HG03378 (cell line): ENCODE data around the gene GADD45A.

ENCODE experiments used
- ATAC-seq: cut with Tn5 transposase; IDR thresholded peaks from one replicate; pipeline ENCODE4 v1.9.1; 2021; ENCODE audit warnings: mild to moderate bottlenecking, moderate library complexity; ENCODE audit not compliant: unreplicated experiment

Gene GADD45A

DNA sequence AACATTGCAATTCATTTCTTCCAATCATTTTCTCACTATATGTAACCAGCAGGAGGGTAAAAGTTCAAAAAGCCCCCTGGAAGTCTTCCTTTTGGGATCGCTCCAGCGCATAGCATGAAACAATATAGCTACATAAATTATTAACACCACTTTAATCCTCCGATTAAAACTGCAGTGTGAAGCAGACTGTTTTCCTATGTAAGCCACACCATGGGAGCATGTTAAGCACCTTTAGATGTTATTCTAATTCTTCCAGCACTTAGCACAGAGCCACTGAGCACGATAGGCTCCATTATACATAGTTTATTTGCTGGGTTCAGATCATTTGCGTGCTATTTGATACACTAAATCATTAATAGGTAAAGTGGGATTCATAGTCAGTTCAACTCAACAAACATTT is 18.4 kb upstream of the GADD45A start:
- ATAC-seq: no peak

DNA sequence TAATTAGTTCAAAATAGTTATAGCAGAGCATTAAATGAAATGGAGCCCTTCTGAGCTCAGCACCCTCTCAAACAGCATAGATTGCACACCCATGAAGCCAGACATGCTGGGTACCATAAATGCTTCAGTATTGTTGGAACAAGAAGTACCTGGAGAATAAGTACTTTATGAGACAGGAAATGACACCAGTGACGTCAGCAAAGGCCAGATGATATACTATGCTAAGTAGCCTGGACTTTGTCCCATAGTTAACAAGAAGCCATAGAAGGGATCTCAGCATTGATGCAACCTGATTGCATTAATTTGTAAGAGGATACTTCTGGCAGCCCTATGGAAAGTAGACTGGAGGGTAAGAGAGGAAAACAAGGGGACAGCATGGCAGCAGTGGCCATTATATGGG is 16.3 kb upstream of the GADD45A start:
- no peak for ATAC-seq

DNA sequence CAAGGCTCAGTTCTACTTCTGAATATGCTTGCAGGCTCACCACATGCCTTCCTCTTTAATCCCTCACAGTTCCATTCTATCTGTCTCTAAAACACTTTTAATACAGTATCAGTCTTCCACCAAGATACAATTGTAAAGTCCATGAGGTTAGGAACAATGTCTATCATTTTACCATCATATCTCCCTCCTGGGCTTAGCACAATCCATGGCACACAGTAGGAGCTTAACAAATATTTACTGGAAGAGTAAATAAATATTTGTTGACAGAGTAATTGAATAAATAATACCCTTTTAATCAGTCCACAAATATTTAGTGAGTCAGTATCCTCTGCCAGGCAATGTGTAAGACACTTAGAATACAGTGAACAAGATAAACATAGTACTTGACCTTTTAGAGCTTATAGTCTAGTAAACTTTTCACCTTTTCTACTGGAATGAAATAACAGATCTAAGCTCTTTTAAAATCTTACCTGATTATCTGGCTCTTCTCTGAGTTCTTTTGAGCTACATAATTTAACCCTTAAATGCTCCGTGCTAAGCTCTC is 12.7 kb upstream of the GADD45A start:
- ATAC-seq: no peak

DNA sequence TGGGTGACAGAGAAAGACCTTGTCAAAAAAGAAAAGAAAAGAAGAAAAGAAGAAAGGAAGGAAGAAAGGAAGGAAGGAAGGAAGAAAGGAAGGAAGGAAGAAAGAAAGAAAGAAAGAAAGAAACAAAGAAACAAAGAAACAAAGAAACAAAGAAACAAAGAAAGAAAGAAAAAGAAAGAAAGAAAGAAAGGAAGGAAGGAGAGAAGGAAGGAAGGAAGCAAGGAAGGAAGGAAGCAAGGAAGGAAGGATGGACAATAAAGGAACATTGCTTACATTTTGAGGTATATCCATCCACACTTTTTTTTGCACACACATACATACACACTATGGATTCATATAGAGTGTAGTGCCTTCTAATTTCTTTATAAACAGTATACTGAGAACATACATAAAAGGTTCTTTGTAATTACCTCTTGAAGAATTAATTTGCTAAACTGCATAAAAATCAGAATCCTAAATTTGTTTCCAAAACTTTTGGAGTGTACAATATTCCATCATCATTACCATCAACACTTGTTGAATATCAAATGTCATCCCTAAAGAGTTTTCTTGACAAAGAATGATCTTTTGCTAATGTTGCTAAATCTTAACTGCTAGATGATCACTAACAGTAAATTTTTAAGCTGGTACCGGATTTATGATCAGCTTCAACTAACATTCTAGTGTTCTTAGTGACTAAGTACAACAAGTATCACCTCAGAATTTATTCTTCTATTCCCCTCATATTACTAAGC is 11.4 kb upstream of the GADD45A start:
- ATAC-seq: no peak

DNA sequence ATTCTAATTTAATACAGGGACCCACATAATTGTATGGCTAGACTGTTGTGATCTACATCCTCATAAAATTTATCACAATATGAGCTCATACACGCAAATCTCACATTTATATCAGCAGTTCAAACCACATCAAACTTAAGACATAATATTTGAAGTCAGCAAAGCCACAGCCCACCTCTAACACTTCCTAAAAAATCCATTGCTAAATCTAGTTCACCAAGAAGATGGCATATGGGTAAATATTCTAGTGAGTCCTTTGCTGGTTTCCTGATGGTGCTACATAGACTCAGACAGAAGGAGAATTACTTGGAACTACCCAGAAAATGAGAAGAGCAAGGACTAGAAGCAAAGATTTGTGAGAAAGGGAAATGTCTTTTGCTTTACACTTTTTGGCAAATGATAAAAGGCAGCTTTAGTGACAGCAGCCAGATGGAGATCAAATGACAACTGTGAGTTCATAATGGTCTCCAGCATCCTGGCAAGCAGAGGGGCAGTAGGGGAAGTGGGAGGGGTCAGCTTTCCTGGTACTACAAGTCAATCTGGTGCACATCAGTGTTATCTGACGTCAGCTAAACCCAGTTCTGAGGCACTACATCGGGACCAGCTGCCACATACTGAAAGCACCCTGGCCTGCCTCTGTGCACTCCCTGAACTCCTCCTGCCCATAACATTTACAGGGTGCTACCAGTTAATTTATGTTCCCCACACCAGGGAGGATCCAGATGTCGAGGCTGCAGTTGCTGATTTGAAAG is 10.6 kb upstream of the GADD45A start:
- ATAC-seq: no peak

DNA sequence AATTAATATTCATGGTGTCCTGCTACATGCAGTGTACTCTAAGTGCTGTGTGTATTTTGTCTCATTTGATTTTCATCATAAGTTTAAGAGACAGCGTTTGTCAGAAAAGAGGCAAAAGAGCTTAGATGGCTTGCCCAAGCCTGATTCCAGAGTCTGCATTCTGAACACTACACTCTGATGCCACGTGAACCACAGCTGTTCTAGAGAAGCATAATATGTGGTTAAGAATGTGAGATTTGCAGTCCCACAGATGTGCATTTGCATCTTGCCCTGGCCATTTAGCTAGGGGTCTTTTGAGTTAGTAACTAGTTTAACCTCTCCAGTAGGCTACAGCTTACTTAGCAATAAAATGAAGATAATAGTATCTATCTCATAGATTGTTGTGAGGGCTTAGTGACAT is 9.2 kb upstream of the GADD45A start:
- ATAC-seq: no peak

DNA sequence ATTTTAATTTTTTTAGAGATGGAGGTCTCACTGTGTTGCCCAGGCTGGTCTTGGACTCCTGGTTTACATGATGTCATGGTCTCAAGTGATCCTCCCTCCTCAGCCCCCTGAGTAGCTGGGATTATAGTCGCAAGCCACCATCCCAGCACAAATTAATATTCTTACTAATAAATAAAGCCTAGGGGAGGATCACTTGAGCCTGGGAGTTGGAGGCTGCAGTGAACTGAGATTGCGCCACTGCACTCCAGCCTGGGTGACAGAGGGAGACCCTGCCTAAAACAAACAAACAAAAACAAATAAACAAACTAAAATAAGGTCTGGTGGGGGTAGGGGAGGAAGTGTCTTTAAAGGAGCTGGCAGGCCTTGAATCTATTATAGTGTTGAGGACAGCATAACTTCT is 8.7 kb upstream of the GADD45A start:
- ATAC-seq: no peak

DNA sequence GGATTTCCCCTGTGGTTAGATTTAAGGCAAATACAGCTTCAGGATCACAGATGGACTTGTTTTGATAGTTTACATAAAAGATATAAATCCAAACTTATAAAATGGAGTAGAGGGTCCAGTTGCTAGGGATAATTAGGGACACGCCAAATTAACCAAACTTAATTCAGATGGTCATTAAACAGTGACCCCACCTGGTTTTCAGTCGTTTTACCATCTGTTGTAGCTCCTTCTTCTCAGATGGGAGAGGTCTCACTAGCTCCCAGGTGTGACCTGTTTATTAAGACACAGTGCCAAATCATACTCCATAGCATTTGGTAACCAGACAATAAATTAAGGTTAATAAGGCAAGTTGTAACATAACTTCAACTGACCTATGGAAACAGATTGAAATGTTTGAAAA is 8.1 kb upstream of the GADD45A start:
- no peak for ATAC-seq

DNA sequence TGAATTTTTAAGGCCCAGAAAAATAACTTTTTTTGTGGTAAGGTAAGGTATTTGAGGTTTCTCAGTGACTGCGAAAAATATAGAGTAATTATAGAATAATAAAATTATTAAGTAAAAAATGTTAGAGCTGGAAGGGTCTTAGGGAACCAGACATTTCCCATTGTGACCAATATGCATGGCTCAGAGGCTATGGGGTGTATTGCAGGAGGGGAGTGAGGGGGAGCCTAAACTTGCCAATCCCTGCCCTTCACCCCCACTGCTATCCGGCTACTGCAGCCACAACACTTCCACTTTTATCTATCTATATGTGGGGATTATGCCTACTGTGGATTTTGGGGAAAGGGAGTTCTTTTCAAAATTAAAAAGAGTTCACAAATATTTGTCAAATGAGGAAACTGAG is 7.6 kb upstream of the GADD45A start:
- no peak for ATAC-seq

DNA sequence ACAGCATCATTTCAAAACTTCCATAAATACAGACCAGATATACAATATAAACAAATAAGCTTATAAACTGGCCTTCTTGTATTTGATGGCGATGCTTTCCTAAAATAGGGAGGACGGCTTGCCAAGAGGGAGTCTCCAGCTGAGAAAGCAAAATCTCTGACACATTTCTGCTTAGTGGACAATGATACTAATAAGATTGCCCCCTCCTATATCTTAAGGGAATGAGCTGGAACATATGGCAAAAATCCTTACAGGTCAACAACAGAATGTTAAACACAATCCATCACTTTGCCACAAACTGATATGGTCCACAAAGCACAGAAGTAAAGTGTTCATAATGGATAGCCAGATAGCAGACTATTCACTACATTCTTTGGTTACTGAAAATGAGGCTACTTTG is 7.1 kb upstream of the GADD45A start:
- no peak for ATAC-seq

DNA sequence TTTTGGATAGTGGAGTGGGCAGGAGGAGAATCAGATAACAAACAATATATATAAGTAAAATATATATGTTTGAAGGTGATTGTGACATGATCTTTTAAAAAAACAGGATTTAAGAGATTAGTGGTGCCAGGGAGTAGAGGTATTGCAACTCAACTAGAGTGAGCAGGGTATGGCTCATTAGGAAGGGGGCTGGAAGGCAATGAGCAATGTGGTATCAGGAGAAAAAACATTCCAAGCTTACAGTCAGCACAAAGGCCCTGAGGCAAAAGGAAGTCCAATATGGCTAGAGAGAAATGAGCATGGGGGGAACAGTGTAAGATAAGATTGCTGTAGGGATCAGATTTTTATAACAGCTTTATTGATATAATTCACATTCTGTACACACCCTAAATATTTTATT is 5.3 kb upstream of the GADD45A start:
- no peak for ATAC-seq

DNA sequence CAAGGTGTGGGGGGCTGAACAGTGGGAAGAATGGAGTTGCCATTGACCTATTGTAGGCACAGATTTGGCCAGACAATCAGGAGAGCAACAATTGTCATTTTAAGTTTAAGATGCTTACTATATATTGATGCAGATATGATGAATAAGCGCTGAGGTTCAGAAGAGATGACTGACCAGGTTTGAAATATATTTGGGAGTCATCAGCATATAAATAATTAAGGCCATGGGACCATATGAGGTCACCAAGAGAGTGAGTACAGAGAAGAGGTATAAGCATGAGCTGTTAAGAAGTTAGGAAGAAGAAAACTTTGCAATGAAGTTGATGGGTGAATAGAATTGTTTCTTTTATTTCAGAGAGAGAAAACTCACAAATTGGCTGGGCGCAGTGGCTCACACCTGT is 4.5 kb upstream of the GADD45A start:
- no peak for ATAC-seq

DNA sequence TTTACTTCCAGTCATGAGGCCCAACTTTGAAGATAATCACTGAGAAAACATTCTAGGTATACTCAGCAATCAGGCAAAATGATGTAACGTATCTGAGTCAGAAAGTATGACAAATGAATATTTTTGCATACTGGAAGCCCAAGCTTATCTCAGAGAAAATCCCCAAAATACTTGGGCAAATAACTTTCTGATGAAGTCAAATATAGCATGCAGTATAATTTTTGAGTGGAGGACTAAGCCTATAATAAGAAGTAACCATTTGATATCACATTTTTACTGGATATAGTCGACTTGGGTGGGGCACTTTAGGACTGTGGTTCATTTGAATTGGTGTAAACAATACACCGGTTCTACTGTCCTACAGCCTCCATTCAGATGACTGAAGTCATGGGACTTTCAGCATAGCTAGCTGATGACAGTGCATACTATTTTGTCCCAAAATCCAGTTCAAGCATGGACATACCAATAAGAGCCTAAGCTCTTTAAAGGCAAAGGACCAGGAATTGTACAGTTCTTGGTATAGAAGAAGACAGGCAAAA is 2.3 kb upstream of the GADD45A start:
- no peak for ATAC-seq

DNA sequence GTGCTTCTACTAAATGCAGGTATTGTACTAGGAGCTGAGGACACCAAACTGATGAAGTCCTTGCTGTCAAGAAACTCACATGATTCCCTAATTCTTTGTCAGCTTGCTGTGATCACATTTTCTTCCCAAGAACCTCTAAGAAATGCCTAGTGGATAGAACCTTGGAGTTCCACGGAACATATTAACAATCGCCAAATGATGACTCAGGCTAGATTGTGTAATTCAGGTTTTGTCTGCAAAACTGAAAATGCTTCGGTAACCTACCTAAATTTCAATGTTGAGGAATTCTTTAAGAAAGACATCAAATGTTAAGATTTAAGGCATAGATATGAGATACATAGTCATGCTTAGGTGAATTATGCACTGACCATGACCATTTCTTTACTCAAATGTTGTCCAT is 1.7 kb upstream of the GADD45A start:
- no peak for ATAC-seq

DNA sequence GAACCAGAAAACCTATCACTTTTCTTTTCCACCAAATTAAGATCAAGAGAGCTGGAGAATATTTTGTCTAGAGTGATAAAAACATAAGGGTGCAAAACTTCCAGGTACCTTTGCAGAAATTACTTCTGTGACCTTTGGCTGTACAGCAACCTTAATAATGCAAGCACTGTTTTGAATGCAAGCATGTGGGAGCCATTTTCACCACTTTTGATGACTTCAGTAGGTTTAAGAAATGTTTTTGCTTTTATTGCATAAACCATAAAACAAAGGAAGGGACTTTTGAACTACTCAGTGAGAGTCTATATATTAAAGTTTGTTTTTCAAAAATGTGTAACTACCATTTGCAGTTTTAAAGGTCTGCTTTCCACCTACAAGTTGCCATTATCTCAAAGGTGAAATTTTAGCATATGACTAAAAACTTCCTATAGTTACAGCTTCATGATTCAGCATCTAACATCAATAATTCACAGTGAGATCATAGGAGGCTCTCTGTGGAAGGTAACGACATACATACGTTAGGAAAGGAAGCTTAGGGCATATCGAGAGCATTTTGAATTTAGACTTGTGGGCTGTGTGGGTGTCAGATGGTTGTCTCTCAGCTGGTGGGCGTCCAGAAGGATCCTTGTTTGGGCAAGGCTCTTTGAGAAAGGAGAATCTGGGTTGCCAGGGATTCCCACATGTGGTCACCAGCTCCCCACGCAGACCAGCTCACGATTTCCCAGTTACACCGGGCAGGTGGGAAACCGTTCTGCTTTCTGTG is 1.1 kb upstream of the GADD45A start:
- no peak for ATAC-seq

DNA sequence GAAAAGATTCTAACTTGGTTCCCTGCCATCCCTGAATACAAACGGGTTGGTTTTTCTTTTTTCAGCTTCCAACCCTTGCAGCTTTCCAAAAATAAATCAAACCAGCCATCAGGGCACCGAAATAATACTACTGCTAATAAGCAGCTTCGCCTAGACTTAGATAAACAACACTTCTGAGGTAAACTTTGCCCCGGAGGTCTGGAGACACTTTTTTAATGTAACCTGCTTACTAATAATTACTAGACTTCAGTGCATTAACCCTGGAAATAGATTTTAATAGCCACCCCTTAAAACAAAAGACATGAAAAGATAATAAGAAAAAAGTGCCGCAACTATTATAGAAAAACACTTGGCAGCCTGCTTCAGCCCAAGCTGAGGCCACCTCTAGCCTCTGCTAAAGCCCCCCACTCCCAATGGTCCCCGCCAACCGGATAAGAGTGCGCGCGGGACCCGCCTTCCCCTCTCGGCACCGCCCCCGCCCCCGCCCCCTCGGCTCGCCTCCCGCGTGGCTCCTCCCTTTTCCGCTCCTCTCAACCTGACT is 405 bp upstream of the GADD45A start:
- no peak for ATAC-seq

DNA sequence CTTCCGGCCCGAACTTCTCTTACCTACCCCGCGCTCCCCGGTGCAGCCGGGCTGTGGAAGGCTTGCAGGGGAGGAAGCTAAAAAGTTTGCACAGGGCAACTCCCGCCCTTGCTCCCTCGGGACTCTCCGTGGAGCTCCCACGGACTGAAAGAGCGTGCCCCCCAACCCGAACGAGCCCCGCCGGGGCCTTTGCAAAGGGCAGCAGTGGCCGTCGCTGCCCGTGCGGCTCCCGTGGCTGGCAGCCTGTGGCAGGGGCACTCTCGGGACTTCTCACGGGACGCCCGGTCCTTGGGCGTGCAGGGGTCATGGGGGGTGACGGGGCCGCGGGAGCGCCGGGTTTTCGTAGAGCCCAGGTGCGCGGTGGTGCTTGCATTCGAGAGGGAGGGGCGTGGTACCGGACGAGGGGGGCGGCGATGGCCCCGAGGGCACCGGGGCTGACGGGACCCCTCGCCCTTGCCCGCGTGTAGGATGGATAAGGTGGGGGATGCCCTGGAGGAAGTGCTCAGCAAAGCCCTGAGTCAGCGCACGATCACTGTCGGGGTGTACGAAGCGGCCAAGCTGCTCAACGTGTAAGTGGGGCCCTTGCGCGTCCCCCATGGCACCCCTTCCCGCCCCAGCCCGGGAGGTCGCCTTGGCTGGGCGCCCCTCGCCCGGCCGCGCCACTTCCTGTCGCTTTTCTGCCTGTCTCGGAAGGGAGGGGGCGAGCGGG is 711 bp downstream of the GADD45A start:
- ATAC-seq: peak; percentile 7

DNA sequence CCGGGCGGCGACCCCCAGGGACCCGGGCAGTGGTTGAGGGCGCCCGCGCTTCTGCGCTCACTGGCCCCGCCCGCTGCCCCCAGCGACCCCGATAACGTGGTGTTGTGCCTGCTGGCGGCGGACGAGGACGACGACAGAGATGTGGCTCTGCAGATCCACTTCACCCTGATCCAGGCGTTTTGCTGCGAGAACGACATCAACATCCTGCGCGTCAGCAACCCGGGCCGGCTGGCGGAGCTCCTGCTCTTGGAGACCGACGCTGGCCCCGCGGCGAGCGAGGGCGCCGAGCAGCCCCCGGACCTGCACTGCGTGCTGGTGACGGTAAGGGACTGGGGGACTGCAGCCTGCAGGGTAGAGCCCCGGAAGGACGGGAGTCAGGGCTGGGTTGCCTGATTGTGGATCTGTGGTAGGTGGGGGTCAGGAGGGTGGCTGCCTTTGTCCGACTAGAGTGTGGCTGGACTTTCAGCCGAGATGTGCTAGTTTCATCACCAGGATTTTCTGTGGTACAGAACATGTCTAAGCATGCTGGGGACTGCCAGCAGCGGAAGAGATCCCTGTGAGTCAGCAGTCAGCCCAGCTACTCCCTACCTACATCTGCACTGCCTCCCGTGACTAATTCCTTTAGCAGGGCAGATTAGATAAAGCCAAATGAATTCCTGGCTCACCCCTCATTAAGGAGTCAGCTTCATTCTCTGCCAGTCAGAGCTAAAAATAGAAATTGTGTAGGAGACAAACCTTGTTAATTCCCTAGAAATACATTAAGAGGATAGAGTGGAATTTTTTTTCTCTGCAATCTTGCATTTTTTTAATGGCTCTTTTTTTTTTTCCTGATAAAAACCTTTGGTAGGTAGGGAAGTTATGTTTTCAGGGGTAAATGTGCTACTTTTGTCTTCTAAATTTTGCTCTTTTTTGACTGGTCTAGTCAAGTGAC is 1.5 kb downstream of the GADD45A start:
- peak; percentile 35 for ATAC-seq

DNA sequence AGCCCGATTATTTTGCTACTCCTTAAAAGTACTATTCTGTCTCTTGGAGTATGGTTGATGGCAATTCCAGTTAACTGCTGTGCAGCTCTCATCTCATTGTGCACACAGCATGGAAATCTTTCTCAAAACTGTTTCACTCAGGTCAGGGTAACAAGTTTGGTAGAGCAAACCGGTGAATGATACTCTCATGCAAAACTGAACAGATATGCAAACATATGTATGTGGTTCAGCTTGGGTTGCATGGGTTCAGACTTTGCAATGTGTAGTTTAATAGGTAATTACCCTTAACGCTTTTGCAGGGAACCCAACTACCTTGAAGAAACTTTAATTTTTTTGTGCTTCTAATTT is 2.2 kb downstream of the GADD45A start:
- no peak for ATAC-seq

DNA sequence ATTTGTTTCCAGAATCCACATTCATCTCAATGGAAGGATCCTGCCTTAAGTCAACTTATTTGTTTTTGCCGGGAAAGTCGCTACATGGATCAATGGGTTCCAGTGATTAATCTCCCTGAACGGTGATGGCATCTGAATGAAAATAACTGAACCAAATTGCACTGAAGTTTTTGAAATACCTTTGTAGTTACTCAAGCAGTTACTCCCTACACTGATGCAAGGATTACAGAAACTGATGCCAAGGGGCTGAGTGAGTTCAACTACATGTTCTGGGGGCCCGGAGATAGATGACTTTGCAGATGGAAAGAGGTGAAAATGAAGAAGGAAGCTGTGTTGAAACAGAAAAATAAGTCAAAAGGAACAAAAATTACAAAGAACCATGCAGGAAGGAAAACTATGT is 2.6 kb downstream of the GADD45A start:
- ATAC-seq: no peak
